Non-pigmented ciliary epithelial cell (primary cell): Measurements from ENCODE around the gene TUBB4B.

Source experiments
- DNase-seq: peaks from one replicate; pipeline ENCODE4 v3.0.0-alpha.2; 2010; ENCODE audit warnings: low read depth

TUBB4B gene

GRCh38 chr9:137225699-137226331, 15.3 kb upstream of the TUBB4B start:
- no peak for DNase-seq

GRCh38 chr9:137226338-137227053, 14.6 kb upstream of the TUBB4B start:
- no peak for DNase-seq

- no peak for DNase-seq
Measured at GRCh38 chr9:137227054-137227852, 13.8 kb upstream of the TUBB4B start, which contains the start of gene RNF224. Gene RNF224, plus strand, starts transcription at chr9:137227502. Its CDS starts 834 bp downstream, at chr9:137228336.

DNA sequence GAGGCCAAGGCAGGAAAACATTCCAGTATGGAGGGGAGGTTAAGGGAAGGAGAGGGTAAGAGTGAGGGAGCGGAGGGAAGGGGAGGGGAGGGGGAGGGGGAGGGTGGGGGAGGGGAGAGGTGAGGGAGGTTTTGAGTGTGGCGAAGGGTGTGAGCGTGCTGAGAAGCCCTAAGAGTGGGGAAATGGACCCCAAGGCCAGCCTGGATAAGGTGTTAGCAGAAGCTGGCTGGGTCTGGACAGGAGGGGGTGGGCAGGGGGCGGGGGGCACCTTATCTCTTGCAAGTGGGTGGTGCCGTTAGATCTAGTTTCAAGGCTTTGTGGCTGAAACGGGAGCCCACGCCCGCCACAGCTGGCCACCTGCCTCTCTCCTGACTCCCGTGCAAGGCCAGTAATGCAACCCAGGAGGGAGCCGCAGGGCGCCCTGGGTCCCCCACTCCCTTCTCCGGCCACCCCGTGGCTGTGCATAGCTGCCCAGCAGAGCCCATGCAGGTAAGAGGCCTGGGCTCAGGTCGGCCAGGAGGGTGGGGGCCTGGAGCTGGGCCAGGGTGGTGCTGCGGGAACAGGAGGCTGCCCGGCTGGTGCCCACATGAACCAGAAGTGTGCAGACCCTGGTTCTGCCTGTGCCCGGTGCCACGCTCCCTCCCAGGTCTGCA, 13.1 kb upstream of the TUBB4B start:
- no peak for DNase-seq

DNA sequence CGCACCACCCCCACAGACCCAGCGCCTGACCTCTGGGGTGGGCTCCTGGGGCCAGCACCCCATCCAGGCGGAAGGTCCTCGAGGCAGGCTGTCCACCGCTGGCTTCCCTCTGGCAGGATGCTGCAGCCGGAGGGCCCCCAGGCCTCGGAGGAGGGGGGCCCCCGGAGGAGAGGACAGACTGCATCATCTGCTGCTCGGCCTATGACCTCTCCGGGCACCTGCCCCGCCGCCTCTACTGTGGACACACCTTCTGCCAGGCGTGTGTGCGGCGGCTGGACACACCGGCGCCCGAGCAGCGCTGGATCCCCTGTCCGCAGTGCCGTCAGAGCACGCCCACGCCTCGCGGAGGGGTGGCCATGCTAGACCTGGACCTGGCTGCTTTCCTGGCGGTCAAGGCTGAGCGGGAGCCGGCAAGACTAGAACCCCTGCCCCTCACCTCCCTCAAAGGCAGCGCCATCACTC, 12.6 kb upstream of the TUBB4B start:
- DNase-seq: no peak

DNA sequence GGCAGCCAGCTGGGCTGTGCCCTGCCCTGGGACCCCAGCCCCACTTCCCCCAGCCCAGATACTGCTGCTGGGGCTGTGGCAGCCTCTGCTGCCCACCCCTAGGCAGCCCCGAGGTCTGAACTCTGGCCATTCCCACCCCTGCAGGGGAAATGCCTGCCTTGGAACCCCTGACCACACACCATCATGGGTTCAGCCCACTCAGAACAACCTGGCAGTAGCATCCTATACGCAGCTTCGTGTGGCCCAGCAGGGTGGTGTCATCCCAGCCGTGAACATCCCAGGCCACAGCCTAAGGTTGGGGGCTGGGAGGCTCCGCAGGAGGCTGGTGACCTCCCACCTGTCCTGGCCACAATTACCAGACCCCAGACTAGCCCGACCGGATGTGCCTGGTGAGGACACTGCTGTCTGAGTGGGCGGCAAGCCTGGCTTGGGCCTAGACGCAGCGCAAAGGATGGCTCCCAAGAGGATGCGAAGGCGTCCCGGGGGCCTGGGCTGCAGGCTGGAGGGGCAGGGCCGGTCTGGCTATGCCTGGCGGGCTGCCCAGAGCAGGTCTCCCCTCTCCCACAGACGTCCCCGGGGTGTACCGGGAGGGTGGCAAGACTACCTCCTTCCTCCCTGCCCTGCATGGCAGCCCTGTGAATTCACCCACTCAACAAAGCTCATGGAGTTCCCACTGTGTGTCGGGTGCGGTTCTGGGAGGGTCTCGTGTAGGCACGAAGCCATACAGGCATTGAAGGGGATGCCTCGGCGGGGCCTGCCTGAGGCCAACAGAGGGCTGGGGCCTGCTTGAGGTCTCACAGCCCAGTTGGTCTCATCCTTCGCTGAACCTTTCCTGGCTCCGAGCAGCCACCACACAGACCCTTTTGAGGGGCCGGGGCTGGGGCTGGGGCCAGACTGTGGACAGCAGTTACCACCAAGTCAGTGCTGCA, 11.9 kb upstream of the TUBB4B start:
- DNase-seq: no peak

DNA sequence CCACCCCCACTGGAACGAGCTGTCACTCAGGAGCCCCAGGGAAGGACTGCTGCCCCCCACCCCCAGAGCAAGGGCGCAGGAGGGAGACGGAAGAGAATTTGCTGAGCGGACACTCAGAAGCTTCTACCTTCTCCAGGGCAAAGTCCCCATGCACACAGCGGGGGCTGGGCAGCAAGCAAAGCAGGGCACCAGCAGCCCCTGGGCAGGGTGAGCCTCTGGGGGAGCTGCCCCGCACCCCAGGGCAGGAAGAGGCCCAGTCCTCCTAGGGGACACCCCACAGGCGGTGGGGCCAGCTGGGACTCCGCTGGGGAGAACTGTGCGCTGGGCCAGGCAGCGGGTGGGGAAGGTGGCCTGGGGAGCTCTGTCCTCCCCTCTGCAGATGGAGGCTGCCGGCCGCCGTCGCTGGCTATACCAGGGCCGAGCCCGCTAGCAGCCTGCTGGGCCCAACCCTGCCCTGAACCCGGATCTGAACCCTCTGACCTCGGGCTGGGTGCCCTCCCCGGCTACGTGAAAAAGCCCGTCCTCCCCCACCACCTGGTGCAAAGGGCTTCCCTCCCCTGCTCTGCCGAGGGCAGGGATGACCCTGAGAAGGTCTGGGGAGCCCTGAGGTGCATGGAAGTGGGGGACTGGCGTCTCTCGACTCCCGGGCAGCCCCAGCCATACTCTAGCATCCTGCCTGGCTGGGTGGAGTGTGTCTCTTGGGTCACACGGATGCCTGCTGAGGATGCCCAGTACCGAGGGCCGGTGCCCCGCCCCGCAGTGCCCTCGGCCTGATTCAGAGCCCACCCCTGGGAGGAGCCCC, 11.0 kb upstream of the TUBB4B start:
- DNase-seq: no peak

- no peak for DNase-seq
Measured at GRCh38 chr9:137230705-137231371, 10.2 kb upstream of the TUBB4B start, which contains the start of gene SLC34A3. Gene SLC34A3, plus strand, starts transcription at chr9:137230901. Its CDS starts 802 bp downstream, at chr9:137231703.

DNA sequence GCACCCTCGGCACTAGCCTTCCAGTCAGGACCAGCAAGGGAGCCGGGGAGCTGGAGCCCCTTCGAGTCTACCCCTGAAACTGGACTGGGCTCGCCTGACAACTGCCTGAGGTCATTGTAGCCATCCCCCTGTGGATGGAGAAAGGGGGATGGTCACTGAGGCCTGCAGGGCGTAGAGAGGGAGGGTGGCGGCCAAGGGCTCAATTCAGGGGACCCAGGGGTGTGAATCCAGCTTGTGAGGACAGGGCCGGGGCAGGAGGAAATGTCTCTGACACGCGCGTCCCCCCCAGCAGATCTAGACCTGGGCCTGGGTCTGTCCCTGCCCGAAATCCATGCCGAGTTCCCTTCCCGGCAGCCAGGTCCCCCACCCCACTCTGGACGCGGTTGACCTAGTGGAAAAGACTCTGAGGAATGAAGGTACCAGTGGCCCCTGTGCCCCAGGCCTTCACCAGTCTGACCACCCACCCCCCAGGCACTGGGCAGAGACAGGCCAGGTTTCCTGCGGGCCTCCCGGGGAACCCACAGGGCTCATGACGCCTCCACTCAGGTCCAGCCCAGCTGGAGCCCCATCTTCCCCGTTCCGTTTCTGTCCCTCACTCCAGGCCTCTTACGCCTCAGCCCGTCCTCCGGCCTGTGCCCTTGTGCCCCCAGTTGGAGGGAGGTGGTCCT, 9.6 kb upstream of the TUBB4B start:
- no peak for DNase-seq

DNA sequence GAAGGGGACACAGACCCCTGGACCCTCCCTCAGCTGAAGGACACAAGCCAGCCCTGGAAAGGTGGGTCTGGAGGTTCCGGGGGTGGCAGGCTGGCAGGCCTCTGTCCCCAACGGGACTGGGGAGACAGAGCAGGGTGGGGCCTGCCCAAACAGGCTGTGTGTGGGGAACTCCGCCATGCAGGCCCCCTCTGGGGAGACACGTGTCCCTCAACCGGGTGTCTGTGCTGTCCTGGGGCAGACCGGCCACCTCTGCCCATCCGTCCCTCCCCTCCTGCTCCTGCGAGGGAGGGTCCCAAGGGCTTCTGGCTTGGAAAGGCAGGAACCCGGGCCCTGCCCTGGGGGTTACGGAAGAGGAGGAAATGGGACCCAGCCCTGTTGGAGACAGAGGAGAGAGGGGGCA, 9.0 kb upstream of the TUBB4B start:
- DNase-seq: no peak

GRCh38 chr9:137232510-137232909, 8.6 kb upstream of the TUBB4B start:
- DNase-seq: no peak

- DNase-seq: no peak
Measured at GRCh38 chr9:137233143-137233980, 7.7 kb upstream of the TUBB4B start.

DNA sequence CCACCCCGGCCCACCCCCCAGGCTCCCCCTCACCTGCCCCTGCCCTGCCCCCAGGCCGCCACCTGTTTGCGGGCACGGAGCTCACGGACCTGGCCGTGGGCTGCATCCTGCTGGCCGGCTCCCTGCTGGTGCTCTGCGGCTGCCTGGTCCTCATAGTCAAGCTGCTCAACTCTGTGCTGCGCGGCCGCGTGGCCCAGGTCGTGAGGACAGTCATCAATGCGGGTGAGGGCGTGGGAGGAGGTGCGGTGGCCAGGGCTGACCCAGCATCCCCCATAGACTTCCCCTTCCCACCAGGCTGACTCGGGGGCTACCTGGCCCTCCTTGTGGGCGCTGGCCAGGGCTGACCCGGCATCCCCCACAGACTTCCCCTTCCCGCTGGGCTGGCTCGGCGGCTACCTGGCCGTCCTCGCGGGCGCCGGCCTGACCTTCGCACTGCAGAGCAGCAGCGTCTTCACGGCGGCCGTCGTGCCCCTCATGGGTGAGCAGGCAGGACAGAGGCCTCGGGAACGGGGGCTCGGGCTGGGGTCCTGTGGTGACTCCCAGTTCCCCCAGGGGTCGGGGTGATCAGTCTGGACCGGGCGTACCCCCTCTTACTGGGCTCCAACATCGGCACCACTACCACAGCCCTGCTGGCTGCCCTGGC, 6.9 kb upstream of the TUBB4B start:
- no peak for DNase-seq

- DNase-seq: no peak
Measured at GRCh38 chr9:137234758-137235423, 6.2 kb upstream of the TUBB4B start.

DNA sequence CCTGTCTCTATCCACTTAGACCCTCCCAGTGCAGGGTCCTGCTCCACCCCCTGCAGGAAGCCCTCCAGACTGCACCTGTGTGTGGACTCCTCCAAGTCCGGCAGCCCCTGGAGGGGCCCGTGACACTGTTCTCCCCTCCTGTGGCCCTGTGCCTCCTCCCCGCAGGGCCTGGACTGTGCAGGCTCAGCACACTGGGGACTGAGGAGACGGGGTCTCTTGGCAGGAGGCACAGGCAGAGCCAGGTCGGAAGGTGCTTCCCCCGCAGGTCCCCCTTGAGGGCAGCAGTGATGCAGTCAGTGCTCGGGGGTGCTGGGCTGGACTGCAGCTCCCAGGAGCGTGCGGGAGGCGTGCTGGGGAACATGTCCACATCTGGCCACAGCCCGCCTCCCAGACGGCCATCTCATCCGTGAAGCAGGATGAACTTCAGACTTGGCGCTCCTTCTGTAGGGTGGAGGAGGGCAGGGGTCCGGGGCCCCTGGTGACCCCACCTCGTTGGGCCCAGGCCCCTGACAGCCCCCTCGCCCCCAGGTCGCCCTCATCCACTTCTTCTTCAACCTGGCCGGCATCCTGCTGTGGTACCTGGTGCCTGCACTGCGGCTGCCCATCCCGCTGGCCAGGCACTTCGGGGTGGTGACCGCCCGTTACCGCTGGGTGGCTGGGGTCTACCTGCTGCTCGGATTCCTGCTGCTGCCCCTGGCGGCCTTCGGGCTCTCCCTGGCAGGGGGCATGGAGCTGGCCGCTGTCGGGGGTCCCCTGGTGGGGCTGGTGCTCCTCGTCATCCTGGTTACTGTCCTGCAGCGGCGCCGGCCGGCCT, 5.5 kb upstream of the TUBB4B start:
- no peak for DNase-seq

DNA sequence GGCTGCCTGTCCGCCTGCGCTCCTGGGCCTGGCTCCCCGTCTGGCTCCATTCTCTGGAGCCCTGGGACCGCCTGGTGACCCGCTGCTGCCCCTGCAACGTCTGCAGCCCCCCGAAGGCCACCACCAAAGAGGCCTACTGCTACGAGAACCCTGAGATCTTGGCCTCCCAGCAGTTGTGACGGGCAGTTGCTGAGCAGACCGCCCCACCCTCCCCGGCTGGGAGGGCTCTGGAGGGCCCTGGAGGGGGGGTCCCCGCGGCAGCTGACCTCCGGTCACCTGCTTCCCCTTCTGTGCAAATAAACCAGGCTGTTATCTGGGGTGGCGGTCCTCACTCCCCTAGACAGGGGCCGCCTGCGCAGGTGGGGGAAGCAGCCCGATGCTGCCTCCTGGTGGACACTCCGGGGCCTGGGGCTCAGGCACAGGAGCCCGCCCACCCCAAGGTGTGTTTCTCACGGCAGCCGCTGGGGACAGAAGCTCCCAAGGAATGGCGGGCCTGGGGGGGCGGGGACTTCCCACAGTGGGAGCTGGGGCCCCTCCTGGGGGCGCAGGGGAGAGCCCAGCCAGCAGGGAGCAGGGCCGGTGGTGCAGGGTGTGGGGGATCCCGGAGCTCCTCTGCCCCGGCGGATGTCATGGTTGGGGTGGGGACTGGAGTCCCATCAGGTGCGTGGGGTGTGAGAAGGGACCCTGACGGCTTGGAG, 4.7 kb upstream of the TUBB4B start:
- DNase-seq: no peak
